HG02970 (cell line): Measurements from ENCODE around the gene ASXL3.

Experiments used
- ATAC-seq: cut with Tn5 transposase; IDR thresholded peaks from one replicate; pipeline ENCODE4 v1.9.1; 2021; ENCODE audit warnings: mild to moderate bottlenecking, moderate library complexity, moderate number of reproducible peaks; ENCODE audit not compliant: unreplicated experiment, low FRiP score

Gene ASXL3

GRCh38 chr18:33580546-33580945 lies 2.5 kb downstream of the ASXL3 start:
- no peak for ATAC-seq

DNA sequence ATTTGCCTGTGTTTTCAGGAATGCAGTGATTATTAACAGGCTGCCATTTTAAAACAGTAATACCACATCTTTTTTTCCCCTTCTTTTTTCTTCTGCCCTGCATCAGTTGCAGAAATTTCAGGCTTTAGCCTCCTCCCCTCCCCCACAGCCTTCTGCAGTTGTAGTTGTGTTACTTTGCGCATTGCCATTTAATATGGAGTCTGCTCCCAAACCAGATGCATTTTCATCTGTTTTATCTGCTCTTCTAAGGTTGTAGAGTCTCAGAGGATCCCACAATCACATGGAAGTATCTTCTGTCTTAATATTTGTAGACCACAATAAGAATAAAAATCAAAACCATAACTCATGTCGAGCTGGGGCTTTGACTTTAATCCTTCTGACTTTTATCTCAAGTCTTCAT lies 3.8 kb downstream of the ASXL3 start:
- ATAC-seq = no peak

- ATAC-seq = no peak
Observed at GRCh38 chr18:33583901-33584300, 5.9 kb downstream of the ASXL3 start.

DNA sequence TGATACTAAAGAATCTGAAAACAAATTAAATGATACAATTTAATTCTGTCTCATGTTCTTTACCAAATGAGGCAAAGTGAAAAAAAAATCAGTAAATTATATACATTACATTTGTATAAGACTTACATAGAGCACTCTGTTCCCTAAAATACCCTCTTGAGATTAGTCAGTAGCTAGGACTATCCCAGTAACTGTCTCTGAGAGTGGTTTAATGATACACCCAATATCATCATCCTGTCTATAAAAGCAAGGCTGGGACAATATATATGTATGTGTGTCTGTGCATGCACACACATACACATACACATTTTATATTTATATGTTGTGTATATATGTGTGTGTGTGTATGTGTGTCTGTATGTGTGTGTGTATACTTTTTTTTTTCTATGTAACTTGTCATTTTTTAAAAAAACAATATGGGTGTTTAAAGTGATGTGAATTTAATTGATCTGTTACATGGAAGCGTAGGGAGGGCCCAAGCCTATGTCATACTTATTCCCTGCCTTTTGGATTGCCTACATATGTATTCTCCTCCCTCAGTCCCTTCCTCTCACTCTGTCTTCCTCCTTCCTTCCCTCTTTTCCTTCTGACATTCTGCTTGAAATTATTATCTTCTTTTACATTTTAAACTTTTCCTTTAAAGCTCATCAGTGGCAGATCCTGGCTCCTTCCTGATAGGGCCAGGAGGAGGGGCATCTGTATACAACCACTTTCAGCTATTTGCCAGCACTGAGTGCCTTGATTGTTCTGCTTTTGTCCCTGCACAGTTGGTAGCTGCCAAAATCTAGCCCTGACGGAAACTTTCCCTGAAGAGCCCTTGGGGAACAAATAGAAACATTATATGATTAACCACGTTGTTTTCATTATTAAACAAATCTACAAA lies 6.8 kb downstream of the ASXL3 start:
- ATAC-seq = no peak

DNA sequence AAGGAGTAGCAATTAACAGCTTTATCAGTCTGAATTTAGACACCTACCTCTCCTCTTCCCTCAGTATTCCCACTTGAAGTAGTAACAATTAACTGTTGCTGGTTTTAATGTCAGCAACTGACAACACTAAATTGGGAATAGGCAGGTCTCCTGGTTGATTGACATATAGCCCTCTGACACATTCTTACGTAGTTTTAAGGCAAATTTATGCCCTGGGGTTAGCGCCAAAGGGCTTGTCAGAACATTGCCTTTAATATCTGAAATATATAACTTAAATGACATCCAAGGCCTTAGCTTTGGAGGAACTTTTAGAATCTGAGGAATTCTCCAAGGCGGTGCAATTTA lies 7.4 kb downstream of the ASXL3 start:
- ATAC-seq = no peak

DNA sequence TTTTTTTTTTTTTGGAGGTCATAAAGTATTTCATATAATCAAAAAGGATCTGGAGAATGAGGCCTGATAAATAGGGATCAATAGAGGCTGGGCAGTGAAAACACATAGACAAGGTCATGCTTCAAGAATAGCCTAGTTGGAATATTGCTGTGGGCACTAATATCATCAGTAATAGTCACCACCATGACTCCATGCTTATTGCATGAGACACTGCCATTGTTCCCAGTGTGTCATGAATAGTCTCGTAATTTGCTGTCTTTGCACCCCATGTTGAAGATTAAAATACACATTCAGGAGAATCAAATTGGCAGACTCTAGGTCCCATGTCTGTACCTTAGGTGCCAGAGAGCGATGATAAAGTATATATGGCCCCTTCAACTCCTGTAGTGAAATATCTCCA lies 10.3 kb downstream of the ASXL3 start:
- ATAC-seq = no peak

GRCh38 chr18:33593261-33593660 lies 15.2 kb downstream of the ASXL3 start:
- ATAC-seq = no peak

- no peak for ATAC-seq
Observed at GRCh38 chr18:33594799-33595198, 16.8 kb downstream of the ASXL3 start.

DNA sequence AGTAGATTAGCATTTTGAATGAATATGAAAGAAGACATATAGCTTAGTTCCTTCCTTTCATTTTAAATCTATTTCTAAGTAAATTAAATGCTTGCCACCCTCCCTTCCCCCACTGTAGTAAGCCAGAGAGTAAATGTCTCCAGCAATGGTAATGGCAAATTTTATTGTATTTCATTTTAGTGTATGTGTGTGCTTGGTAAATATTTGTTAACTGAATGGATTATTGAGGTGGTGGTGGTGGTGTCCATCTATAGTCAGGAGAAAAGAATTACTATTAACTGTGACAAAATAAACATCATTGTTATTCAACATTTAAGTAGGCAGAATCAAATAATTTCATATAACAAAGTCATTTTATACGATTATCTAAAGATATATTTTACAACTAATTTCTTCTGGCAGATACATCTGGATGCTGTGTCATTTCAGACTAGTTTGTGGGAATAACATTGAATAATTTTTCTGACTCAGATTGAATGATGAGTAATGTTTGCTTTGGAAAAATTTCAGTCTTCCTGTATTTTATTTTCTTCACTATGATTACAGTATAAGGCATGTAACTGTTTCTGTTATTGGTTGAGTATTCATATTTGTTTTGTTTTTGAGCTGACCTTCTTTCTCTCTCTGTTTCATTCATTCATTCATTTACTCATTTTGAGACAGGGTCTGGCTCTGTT lies 18.3 kb downstream of the ASXL3 start:
- ATAC-seq = no peak

- no peak for ATAC-seq
Observed at GRCh38 chr18:33600846-33601245, 22.8 kb downstream of the ASXL3 start.

DNA sequence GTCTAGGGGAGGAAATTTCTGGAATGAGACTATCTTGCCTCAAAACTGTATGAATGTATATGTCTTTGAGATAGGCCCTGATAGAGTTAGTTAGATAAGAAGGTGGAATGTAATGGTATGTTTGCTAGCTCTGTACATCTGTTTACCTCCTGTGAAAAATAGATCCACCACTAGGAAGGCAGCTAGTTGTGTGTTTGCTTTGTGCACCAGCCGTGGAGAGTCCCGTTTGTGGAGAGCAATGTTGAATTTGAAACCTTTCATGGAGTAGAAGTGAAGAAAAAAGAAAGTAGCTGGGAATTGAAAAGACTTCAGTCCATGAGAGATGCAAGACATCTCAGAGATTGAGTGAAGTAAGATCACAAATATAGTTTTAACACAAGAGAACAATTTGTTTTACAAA lies 25.4 kb downstream of the ASXL3 start:
- no peak for ATAC-seq

DNA sequence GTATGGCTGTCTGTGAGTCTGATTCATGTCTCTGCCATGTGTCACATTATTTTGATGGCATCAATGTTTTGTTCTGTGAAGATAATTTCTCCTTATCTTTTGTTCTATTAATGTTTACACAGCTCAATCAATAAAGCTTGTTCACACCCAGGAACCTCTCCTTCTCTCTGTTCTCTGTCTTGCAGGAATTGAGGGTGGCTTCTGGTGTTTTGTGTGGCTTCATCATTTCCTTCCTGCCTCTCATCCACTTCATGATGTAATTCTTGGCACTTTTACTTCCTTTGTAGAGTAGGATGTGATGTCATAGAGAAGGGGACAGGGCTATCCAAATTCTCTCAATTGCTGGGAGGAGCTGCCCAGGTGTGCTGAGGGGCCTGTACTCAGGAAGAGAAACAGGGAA lies 27.2 kb downstream of the ASXL3 start:
- no peak for ATAC-seq

DNA sequence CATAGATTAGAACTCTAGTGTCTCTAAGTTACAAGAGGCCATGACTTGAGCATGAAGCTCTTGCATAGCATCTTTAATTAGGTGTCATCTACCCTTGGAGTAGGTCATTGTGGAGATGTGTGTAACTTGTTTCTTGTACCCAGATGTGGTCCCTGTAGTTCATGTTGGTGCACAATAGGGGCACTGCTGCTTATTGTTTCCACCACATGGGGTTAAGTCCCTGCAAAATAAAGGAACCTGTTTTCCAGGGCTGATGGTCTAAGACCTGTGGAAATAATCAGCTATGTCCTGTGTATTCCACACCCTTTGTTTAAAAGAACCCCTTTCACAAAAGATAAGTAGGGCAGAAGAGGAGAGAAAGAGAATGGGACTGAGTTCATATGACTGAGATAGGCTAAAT lies 28.6 kb downstream of the ASXL3 start:
- no peak for ATAC-seq

- ATAC-seq = no peak
Observed at GRCh38 chr18:33611525-33612135, 33.6 kb downstream of the ASXL3 start.

- ATAC-seq = no peak
Observed at GRCh38 chr18:33612632-33613031, 34.6 kb downstream of the ASXL3 start.

DNA sequence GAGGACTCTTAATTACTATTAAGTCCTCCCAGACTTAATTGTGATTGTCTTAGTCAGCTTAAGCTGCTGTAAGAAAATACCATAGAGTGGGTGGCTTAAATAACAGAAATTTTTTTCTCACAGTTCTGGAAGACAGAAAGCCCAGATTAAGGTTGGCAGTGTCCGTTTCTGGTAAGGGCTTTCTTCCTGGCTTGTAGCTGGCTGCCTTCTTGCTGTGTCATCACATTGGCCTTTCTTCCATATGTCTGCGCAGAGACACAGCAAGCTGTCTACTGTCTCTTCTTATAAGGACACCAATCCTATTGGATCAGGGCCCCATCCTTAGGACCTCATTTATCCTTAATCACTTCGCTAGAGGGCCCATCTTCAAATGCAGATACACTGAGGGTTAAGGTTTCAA lies 38.5 kb downstream of the ASXL3 start:
- ATAC-seq = no peak

DNA sequence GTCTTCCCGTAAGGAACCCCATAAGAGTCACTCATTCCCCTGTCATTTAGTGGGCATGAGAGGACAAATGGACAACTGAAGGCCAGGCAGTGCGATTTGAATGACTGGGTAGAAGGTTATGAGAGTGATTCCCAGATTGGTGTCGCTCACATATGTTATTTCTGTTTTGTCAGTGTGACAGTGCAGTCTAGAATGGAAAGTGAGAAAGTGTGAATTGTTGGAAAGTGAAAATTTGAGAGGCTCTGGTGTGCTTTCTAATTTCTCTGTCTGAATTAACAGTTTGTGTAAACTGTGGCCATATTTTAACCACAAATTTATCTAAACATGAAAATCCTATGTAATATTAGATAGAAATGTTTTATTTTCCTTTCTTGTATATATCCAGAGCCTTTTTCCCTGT lies 49.1 kb downstream of the ASXL3 start:
- ATAC-seq = no peak

- ATAC-seq = no peak
Observed at GRCh38 chr18:33630476-33630875, 52.5 kb downstream of the ASXL3 start.

DNA sequence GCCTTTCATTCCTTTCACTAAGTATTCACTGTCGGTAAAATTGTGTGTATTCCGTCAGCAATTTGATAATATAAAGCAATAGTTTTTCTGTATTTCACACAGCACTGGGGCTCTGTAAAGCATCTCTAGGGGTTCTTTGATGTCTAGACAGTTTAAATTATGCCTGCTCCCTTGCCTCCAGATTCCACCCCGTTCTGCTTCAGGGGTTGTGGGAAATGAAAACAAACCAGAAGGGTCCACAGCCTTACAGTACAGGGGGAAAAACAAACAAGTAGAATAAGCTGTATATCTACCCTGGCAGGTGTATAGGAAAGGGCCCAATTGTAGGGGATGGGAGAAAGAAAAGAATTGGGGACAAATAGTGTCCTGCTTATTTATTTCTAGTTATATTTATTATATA lies 63.1 kb downstream of the ASXL3 start:
- no peak for ATAC-seq

DNA sequence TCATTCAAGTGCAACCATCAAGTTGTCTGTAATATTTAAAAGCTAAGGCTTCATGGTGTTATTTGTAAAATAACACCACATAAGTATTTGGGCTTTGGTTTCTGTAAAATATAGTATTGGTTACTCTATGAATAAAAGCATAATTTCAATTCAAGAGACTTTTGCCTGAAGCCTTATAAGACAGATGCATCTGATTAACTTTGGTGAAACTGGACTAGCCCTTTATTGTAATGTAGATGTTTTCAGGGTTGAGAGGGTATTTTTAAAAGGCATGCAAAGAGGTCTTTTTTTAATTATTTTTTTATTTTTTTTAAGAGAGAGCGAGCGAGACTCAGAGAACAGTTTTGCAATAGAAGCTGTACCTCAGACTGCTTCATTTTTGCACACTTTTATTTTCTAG lies 66.5 kb downstream of the ASXL3 start:
- no peak for ATAC-seq

DNA sequence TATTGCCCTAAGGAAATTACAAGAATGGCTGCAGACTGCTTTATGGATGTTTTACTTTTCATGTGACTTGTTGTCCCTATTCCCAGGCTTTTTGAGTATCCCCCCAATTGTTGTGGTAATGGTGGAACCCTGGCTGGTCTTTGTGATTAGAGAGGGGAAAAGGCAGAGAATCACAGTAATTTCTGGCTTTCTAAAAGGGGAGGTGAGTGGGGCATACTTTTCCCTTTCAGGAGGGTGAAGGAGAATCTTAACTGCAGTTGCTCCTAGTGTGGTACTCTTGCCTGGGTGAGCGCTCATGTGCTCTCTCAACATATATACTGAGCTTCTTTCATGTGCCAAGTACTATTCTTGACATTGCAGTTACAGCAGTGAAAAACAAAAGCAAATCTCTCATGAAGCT lies 69.3 kb downstream of the ASXL3 start:
- ATAC-seq = no peak

GRCh38 chr18:33652635-33653034 lies 74.6 kb downstream of the ASXL3 start:
- no peak for ATAC-seq
